K562 (cell line): ENCODE data around the gene NDUFA7.

Experiments used
- RHOXF2B ChIP-seq: fragments of 250-450 bp; sonication (Bioruptor Pico); conservative IDR thresholded peaks from 2 replicates; pipeline ENCODE4 v1.5.1; 2021
- TARDBP ChIP-seq: fragments of 450-650 bp; IDR thresholded peaks from 2 replicates; pipeline ENCODE4 v1.6.1; 2016
- TF ChIP-seq, protein P1 (sequence below): sonication (generic); formaldehyde crosslinking; IDR thresholded peaks from 2 replicates; pipeline ENCODE4 v1.8.1; 2023; ENCODE audit warnings: mild to moderate bottlenecking, missing genetic modification reagents

DNA sequence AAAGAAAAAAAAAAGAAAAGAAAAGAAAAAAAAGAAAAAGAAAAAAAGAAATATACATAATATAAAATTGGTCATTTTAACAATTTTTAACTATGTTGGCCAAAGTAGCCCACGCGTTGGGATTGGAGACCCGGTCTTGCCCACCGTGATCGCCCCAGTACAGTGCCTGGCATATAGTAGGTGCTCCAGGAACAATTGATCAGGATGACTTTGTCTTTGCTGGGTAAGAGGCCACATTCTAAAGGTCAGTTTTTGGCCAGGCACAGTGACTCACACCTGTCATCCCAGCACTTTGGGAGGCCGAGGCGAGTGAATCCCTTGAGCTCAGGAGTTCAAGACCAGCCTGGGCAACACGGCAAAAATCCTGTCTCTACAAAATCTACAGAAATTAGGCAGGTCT lies 39.0 kb upstream of the NDUFA7 start:
- TF ChIP-seq TARDBP, result no peak
- no peak for TF ChIP-seq RHOXF2B
- TF ChIP-seq, protein P1, sequence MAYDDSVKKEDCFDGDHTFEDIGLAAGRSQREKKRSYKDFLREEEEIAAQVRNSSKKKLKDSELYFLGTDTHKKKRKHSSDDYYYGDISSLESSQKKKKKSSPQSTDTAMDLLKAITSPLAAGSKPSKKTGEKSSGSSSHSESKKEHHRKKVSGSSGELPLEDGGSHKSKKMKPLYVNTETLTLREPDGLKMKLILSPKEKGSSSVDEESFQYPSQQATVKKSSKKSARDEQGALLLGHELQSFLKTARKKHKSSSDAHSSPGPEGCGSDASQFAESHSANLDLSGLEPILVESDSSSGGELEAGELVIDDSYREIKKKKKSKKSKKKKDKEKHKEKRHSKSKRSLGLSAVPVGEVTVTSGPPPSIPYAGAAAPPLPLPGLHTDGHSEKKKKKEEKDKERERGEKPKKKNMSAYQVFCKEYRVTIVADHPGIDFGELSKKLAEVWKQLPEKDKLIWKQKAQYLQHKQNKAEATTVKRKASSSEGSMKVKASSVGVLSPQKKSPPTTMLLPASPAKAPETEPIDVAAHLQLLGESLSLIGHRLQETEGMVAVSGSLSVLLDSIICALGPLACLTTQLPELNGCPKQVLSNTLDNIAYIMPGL (CRISPR knock-in tag), result no peak
